Measurements from ENCODE around the gene CCNA2.

DNA sequence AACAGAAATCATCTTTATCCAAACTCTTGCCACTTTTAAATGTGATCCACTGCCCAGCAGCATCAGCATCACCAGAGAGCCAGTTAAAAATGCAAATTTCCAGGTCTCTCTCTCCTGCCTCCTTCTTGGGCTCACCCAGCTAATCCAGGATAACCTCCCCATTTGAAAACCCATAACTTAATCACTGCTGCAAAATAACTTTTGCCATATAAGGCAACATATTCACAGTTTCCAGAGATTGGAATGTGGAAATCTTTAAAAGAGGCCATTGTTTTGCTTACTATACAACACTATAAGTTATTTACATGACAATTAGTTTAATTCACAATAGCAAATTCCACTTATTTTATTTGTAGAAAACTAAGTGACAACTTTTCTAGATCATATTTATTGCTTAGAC lies 27.4 kb downstream of the CCNA2 start:
- TF ChIP-seq YY1 (IDR thresholded peaks at IDR 0.05; ENCODE audit: low read depth) (no peak), EP300 (IDR thresholded peaks at IDR 0.05; ENCODE audit: borderline replicate concordance) (no peak)

Measured in Ishikawa (cell line).